Measurements from ENCODE around the gene PPP1R10. TPM values are rescaled to one million over a fixed set of nuclear protein-coding genes. Genes with fewer than 3 reads are reported as not detected.

Gene PPP1R10
- total and polyA plus RNA-seq, 2 of the 13 experiments (the other 11 are each of a cell fraction or from before 2014, with no cell fraction given): 26.3 to 38.4 TPM

DNA sequence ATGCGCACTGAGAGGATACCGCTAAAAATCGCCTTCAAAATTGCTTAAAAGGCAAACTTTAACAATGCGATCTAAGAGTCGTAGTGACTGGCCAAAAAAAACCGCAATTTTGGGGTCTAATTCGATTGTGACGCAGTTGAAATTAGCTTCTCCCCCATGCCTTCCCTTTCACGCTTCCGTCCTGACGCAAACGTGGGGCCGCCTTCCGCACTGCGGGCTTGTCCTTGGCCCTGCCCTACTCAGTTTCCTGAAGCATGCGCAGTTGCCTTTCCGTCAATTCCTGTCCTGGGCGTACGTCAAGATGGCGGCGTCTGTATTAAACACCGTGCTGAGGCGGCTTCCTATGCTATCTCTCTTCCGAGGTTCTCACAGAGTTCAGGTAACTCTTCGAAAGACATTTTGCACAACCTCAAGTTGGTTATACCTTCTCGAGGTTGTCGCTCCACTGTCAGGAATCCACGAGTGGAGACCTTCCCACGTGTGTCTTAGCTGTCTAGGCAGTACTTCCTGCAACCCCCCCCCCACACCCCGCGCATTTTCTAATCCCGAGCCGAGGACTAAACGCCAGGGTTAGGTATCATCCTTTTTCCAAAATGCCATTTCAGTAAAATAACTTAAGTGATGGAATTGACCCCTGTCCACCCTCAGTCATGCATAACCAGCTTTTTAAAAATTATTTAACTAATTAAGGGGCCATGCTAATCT is 674 bp upstream of the PPP1R10 start, which contains the start of gene MRPS18B (continued):
- TF ChIP-seq, protein P1, sequence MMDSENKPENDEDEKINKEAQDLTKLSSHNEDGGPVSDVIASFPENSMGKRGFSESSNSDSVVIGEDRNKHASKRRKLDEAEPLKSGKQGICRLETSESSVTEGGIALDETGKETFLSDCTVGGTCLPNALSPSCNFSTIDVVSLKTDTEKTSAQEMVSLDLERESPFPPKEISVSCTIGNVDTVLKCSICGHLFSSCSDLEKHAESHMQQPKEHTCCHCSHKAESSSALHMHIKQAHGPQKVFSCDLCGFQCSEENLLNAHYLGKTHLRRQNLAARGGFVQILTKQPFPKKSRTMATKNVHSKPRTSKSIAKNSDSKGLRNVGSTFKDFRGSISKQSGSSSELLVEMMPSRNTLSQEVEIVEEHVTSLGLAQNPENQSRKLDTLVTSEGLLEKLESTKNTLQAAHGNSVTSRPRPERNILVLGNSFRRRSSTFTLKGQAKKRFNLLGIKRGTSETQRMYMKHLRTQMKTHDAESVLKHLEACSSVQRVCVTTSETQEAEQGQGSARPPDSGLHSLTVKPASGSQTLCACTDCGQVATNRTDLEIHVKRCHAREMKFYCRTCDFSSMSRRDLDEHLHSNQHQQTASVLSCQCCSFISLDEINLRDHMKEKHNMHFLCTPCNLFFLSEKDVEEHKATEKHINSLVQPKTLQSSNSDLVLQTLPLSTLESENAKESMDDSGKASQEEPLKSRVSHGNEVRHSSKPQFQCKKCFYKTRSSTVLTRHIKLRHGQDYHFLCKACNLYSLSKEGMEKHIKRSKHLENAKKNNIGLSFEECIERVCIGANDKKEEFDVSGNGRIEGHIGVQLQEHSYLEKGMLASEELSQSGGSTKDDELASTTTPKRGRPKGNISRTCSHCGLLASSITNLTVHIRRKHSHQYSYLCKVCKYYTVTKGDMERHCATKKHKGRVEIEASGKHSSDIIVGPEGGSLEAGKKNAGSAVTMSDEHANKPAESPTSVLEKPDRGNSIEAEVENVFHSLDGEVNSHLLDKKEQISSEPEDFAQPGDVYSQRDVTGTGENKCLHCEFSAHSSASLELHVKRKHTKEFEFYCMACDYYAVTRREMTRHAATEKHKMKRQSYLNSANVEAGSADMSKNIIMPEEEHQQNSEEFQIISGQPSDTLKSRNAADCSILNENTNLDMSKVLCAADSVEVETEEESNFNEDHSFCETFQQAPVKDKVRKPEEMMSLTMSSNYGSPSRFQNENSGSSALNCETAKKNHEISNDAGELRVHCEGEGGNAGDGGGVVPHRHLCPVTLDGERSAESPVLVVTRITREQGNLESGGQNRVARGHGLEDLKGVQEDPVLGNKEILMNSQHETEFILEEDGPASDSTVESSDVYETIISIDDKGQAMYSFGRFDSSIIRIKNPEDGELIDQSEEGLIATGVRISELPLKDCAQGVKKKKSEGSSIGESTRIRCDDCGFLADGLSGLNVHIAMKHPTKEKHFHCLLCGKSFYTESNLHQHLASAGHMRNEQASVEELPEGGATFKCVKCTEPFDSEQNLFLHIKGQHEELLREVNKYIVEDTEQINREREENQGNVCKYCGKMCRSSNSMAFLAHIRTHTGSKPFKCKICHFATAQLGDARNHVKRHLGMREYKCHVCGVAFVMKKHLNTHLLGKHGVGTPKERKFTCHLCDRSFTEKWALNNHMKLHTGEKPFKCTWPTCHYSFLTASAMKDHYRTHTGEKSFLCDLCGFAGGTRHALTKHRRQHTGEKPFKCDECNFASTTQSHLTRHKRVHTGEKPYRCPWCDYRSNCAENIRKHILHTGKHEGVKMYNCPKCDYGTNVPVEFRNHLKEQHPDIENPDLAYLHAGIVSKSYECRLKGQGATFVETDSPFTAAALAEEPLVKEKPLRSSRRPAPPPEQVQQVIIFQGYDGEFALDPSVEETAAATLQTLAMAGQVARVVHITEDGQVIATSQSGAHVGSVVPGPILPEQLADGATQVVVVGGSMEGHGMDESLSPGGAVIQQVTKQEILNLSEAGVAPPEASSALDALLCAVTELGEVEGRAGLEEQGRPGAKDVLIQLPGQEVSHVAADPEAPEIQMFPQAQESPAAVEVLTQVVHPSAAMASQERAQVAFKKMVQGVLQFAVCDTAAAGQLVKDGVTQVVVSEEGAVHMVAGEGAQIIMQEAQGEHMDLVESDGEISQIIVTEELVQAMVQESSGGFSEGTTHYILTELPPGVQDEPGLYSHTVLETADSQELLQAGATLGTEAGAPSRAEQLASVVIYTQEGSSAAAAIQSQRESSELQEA (CRISPR knock-in tag; IDR thresholded peaks at IDR 0.05; ENCODE audit: not compliant biosample characterization): peak; percentile 23
- TF ChIP-seq HNRNPUL1 (IDR thresholded peaks at IDR 0.05; ENCODE audit: low read depth, low read length) (no peak), CENPT (CRISPR knock-in tag; IDR thresholded peaks at IDR 0.05; ENCODE audit: low read depth) (no peak), JDP2 (CRISPR knock-in tag; IDR thresholded peaks at IDR 0.05; ENCODE audit: borderline replicate concordance) (no peak), STAG1 (CRISPR knock-in tag; IDR thresholded peaks at IDR 0.05) (peak; percentile 15; the same call in 1 of the 2 replicates), REPIN1 (CRISPR knock-in tag; IDR thresholded peaks at IDR 0.05; ENCODE audit: borderline replicate concordance, low read depth) (no peak; the same call in none of the 2 replicates), ZNF430 (CRISPR knock-in tag; IDR thresholded peaks at IDR 0.05) (no peak; the same call in 1 of the 2 replicates), TGIF2 (CRISPR knock-in tag; IDR thresholded peaks at IDR 0.05) (peak; percentile 97), ZNF496 (CRISPR knock-in tag; IDR thresholded peaks at IDR 0.05; ENCODE audit: insufficient replicate concordance) (no peak), SAP130 (CRISPR knock-in tag; IDR thresholded peaks at IDR 0.05; ENCODE audit: low read depth) (peak; percentile 96), MTA1 (CRISPR knock-in tag; IDR thresholded peaks at IDR 0.05; ENCODE audit: borderline replicate concordance) (no peak), SOX6 (IDR thresholded peaks at IDR 0.05) (no peak), SOX6 (CRISPR knock-in tag; IDR thresholded peaks at IDR 0.05) (peak; percentile 75)
- TF ChIP-seq, protein P2, sequence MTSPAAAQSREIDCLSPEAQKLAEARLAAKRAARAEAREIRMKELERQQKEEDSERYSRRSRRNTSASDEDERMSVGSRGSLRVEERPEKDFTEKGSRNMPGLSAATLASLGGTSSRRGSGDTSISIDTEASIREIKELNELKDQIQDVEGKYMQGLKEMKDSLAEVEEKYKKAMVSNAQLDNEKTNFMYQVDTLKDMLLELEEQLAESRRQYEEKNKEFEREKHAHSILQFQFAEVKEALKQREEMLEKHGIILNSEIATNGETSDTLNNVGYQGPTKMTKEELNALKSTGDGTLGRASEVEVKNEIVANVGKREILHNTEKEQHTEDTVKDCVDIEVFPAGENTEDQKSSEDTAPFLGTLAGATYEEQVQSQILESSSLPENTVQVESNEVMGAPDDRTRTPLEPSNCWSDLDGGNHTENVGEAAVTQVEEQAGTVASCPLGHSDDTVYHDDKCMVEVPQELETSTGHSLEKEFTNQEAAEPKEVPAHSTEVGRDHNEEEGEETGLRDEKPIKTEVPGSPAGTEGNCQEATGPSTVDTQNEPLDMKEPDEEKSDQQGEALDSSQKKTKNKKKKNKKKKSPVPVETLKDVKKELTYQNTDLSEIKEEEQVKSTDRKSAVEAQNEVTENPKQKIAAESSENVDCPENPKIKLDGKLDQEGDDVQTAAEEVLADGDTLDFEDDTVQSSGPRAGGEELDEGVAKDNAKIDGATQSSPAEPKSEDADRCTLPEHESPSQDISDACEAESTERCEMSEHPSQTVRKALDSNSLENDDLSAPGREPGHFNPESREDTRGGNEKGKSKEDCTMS (CRISPR knock-in tag; conservative IDR thresholded peaks at IDR 0.05): no peak
- TF ChIP-seq, protein P3, sequence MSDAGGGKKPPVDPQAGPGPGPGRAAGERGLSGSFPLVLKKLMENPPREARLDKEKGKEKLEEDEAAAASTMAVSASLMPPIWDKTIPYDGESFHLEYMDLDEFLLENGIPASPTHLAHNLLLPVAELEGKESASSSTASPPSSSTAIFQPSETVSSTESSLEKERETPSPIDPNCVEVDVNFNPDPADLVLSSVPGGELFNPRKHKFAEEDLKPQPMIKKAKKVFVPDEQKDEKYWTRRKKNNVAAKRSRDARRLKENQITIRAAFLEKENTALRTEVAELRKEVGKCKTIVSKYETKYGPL (CRISPR knock-in tag; IDR thresholded peaks at IDR 0.05): no peak
- TF ChIP-seq, protein P4, sequence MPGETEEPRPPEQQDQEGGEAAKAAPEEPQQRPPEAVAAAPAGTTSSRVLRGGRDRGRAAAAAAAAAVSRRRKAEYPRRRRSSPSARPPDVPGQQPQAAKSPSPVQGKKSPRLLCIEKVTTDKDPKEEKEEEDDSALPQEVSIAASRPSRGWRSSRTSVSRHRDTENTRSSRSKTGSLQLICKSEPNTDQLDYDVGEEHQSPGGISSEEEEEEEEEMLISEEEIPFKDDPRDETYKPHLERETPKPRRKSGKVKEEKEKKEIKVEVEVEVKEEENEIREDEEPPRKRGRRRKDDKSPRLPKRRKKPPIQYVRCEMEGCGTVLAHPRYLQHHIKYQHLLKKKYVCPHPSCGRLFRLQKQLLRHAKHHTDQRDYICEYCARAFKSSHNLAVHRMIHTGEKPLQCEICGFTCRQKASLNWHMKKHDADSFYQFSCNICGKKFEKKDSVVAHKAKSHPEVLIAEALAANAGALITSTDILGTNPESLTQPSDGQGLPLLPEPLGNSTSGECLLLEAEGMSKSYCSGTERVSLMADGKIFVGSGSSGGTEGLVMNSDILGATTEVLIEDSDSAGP (CRISPR knock-in tag; IDR thresholded peaks at IDR 0.05; ENCODE audit: borderline replicate concordance): peak; percentile 74; the same call in 1 of the 2 replicates
